NCI-H226 (cell line): ENCODE results near the gene IKZF1.

Experiments
- DNase-seq: peaks from one replicate; pipeline ENCODE4 v3.0.0-alpha.2; 2015

Gene IKZF1

GRCh38 chr7:50284296-50284695 lies 20.2 kb upstream of the IKZF1 start:
- DNase-seq = no peak

- no peak for DNase-seq
Observed at GRCh38 chr7:50285269-50285668, 19.2 kb upstream of the IKZF1 start.

DNA sequence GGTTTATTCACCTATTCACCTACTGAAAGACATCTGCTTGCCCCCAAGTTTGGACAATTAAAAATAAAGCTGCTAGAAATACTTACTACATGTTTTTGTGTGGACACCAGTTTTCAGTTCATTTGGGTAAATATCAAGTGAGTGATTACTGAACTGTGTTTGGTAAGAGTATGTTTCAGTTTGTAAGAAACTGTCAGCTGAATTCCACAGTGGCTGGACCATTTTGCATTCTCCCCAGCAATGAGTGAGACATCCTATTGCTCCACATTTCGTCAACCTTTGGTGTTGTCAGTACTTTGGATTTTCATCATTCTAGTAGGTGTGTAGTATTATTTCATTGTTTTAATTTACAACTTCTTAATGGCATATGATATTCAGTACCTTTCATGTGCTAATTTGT lies 17.4 kb upstream of the IKZF1 start:
- no peak for DNase-seq

GRCh38 chr7:50292165-50292757 lies 12.3 kb upstream of the IKZF1 start:
- DNase-seq = no peak

DNA sequence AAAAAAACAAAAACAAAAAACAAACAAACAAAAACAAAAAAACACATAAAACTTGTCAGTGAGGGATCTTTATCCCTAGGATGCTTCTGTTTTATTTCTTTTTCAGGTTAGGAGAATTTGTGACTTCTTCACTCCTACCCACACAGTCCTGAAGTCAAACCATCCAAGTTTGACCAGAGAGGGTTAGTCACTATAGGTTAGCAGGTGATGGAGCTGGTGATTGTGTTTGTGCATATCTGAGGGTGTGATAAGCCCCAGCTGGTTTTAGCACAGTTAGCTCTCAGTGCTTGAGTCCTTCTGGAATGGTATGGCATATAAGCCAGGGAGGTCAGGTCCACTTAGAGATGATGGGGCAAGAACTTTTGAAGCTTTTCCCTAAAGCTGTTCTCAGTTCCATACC lies 11.8 kb upstream of the IKZF1 start:
- DNase-seq = no peak

DNA sequence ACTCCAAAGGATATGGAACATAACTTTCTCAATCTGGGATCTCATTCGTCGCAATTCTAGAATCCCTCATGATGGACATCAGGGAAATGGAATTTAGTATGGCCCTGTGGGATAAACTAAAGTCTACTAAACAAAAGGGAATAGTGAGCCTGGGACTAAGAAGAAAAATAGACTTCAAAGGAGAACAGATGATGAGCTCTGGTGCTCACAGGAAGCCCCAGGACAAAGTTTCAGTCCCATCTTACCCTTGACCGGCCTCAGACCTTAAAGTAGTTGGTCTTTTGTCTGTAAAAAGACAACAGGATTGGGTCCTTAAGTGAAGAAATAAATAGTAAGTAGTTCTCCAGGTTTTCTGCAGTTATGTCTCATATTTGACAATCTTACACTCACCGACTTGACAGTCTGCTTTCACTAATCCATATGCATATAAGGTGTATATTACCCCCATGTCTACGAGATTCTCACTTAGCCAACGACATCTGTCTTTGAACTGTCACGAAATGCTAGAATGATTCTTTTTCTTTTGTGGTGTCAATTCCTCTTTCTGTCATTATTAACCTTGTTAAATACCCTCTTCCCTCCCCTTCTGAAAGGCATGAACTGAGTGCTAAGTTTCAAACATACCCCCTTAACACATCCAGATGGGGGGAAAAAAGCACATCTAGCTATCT lies 10.9 kb upstream of the IKZF1 start:
- no peak for DNase-seq

DNA sequence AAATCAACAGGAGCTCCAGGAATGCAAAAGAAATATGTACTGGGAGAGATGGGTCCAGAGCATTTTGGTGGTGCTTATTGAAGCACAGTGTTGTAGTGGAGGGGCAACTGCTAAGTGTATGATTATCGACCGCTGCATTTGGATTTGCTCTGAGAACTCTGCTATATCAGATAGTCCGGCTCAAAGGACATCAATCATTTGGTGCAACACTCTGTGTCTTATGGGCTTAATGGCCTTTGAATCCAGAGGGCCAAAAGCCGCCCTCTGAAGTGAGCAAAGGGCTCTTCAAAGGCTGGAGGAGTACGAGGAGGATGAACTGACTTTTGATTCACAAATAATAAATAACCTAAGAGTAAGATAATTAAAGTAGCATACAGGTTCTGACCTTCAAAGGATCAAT lies 9.4 kb upstream of the IKZF1 start:
- DNase-seq = no peak

DNA sequence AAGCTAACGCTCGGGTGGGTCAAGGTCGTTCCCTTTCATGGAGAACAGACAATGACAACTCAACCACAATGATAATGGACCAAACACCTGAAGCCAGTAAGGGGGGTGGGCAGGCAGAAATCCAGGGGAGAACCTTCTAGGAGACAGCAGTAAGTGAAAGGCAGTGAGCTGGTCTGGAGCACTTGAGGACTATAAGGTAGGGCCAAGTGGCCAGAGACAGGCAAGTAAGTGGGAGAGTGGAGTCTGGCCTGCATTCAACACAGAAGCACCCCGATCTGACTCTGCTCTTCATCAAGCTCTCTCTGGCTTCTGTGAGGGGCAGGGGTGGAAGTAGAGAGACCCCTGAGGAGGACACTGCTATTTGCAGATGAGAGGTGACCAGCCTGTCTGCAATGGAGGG lies 7.7 kb upstream of the IKZF1 start:
- no peak for DNase-seq

- no peak for DNase-seq
Observed at GRCh38 chr7:50298811-50299562, 5.5 kb upstream of the IKZF1 start.

DNA sequence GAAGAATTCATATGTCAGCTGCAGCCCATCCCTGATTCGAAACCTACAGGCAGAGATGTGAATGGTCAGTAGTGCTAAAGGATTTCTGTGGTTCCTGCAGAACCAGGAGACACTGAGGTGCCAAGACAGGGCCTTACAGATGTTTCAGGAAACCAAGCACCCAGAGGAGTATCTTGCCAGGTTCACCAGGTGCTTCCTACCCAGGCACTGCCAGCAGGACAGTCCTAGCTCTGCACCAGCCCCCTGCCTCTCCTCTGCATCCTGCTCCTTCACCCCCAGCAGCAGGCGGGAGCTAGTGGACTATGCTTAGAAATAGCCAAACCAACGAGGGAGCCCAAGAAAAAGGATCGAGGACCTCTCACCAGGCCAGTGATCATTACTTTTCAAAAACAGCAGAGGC lies 4.2 kb upstream of the IKZF1 start:
- no peak for DNase-seq

DNA sequence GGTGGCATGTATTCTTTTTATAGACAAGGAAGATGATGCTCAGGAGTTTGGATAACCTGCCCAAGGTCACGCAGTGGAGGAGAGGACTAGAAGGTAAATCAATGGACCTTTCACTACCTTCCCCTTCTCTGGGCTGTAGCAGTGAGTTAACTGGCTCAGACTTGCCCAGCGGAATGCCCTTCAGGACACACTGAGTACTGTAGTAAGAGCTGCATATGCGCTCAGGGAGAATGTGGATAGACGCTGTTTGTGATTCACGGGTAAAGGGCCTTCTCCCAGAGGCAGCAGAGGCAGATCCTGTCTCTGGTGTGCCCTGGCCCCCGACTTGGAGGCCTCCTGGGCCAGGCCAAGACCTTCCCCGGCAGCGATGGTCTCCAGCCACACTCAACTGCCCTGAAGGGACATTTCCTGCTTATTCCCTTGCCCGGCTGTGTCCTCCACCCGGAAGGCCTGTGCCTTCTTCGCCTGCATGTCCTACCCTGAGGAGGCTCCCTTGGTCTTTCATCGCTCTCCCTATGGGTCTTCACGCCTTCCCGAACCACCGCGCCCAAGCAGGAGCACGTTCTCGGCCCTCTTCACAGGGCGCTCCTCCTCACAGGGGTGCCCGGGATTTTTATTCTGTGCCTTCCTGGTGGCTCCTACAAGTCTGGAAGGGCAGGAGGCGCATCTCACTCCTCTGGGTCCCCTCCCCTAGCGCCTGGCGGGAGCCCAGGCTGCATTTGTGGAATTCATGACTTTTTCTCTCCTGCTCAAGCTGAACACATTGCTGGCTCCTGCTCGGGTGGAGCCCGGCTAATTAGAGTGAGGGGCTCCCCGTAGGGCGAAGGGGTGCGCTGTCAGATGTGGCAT lies 1.8 kb upstream of the IKZF1 start:
- no peak for DNase-seq

DNA sequence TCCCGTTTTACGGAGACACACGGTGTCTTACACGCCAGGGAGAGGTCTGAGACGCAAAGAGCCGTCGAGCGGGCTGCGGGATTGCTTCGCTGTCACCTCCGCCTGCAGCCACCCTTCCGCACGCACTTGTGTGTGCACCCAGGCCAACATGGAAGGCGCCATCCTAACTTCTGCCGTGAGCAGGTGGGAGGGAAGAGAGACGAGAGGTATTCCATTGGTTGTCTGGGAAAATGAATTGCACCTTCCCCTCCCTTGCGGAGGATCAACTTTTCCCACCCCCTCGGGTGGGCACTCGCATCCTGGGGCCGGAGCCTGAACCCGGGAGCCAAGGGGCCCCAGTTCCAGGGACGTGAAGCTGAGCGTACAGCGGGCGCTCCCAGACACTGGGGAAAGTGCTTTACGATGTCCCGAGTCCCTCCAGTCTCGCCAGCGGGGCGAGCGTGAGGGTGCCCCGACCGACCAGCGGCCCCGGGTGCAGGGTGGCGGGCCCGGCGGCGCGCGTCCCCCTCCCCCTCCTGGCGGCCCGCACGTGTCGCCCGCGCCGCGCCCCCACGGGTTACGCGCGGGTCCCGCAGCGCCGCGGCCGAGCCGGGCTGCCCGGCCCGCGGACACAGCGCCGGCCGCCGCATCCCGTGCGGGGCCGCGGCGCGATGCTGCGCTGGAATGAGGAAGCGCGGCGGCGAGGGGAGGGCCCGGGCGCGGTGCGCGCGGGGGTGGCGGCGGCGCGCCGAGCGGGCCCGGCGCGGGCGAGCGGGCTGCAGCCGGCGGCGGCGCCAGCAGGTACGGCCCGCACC lies 984 bp upstream of the IKZF1 start:
- no peak for DNase-seq

GRCh38 chr7:50304911-50305582 lies 531 bp downstream of the IKZF1 start:
- no peak for DNase-seq

- no peak for DNase-seq
Observed at GRCh38 chr7:50305583-50306493, 1.3 kb downstream of the IKZF1 start.

- DNase-seq = no peak
Observed at GRCh38 chr7:50306494-50307367, 2.2 kb downstream of the IKZF1 start.

- no peak for DNase-seq
Observed at GRCh38 chr7:50307368-50308032, 3.0 kb downstream of the IKZF1 start.

DNA sequence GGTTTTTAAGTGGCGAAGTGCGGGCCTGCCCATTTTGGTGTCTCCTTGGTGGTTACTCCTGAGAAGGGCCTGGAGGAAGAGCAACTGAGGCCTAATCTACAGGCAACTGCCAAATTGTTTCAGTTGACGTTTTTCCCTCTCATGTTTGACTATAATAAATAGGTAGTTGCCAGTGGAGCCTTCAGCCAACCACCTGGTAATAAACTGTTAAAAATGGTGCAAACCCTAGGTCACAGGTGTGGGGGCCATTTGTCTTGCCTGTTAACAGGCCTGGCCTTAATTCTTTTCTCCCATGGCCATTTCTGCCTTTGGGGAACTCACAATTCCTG lies 3.7 kb downstream of the IKZF1 start:
- no peak for DNase-seq

DNA sequence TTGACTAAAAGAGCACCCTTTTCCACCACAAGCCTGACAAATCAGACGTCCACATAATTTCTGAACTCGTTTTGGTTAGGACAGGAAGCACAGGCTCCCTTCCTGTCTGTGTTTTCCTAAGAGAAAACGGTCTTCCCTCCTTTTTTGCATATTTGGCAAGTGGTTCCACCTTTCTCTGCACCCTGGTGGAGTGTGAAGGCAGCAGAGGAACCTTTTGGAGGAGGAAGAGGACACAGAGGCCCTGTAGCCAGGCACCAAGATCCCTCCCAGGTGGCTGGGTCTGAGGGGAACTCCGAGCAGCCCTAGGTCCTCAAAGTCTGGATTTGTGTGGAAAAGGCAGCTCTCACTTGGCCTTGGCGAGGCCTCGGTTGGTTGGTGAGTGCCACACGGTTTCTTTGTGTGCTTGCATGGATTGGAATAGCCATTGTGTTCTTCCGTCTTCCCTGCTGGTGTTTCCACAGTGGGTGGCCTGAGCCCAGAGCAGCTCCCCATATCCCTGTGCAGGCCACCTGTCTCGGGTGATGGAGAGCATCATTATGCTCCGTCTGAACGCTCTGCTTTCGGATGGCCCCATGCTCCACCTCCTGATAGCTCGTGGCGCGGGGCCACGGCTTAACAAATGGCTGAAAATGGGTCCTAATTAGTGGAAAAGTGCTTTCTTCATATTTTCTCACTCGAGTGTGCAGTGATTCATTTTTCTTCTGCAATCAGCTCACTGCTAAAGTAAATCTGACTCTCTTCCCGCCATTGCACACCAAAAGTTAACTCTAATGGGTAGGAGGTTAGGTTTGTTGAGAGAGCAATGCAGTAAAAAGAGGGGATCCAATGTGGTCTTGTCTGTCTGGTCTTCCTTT lies 4.2 kb downstream of the IKZF1 start:
- DNase-seq = no peak
